NCI-H2196 treated with DMSO at 0.1 percent for 48 hours (cell line): ENCODE results near the gene COMMD7.
A peak's percentile ranks its signal among the peaks of the same experiment; 100 is the strongest.

Source experiments
- DNase-seq: peaks from one replicate; lab custom pipeline; 2025; ENCODE audit not compliant: unreplicated experiment; lab: John Stamatoyannopoulos, UW

COMMD7 gene

GRCh38 chr20:32680544-32681174 is 62.6 kb downstream of the COMMD7 start:
- DNase-seq = no peak

GRCh38 chr20:32678948-32679347 is 64.3 kb downstream of the COMMD7 start:
- DNase-seq = no peak

- peak; percentile 79 for DNase-seq
Observed at GRCh38 chr20:32675223-32675975, 67.9 kb downstream of the COMMD7 start.

- DNase-seq = peak; percentile 17
Observed at GRCh38 chr20:32674362-32674789, 68.9 kb downstream of the COMMD7 start.

DNA sequence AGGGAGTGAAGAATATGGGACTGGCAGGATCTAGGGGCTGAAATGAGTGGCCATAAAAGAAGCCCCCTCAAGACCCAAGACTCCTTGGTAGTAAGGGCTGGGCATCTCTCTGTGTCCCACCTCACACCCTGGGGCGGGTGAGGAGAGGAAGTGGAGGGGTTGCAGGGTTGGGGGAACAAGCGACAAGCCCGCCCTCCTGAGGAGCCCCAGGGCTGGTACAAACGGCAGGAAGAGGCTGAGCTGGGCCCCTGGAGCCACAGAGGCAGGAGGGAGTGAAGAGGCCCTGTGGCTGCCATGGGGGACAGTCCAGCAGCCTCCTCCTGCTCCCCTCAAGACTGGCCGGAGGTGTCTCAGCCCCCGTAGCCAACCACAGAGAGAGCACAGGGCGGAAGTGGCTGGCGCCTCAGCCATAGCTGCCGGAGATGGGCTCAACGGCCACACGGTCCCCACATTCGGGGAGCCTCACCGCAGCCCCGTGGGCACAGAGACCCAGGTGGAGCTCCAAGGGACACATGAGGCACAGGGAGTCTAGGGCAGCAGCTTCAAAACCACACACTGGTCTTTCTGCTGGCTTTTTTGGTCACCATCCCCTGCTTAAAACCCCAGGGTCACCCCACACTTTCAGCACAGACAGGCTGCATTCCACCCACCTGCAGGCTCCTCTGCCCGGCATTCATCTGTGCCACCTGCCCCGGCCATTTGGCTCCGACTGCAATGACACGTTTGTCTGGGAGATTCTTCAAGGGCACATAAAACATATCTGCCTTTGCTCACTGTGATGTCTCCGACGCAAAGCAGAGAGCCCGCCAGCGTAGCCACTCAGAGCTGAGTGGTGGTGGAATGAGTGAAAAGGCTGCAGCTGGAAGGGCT is 70.0 kb downstream of the COMMD7 start:
- no peak for DNase-seq

DNA sequence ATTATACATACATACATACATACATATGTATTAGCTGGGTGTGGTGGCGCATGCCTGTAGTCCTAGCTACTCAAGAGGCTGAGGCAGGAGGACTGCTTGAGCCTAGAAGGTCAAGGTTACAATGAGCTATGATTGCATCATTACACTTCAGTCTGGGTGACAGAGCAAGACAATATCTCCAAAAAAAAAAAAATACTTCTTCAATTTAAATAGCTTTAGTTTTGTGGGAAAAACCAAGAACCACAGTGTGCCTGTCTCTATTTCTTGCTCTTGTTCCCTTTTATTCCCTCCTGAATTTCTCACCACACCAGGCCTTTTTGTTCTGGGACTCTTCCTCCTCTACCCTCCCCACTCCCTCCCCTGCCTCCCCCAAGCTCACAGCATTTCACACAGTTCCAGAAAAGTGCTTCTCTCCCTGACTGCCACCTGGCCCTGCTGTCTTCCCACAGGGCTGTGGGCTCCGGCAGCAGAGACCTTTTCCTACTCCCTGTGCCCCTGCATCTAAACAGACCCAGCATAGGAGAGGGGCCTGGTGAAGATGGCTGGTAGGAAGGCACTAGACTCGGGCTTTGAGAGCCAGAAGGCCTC is 70.8 kb downstream of the COMMD7 start:
- DNase-seq = no peak

GRCh38 chr20:32670773-32671455 is 72.4 kb downstream of the COMMD7 start:
- no peak for DNase-seq

DNA sequence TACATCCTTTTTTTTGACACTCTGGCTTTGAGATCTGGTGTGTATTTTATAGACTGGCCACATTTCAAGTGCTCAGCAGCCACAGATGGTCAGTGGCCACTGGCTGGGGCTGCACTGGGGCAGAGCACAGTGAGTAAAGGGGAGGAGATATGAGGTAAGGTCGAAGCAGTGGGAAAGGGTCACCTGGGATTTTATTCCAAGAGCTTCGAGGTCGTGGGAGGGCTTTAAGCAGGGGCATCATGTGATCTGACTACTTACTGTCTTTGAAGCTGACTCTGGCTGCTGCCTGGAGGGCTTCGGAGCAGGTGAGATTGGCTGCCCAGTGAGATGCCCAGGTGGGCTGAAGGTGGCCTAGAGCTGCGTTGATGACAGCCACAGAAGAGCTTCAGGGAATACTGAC is 76.2 kb downstream of the COMMD7 start:
- no peak for DNase-seq

DNA sequence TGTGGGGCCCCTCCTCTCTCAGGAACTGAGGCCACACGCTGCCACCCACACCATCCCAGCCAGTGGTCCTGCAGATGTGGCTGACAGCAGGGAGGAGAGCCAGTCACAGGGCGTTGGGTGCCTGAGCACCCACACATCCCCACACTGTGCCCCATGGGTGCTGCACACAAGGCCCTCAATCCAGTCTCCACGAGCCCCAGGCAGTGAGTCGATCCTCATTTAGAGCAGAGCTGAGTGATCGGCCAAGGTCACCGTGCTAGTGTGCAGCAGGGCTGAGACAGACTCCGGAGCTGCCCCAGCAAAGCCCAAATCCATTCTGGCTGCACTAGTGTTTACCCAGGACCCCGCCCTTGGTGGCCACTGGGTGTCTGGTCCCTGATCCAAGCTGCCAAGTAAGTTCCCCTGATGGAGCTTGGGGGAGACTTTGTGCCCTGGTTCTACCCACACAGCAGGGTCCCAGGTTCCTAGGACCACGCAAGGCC is 78.5 kb downstream of the COMMD7 start:
- DNase-seq = no peak

DNA sequence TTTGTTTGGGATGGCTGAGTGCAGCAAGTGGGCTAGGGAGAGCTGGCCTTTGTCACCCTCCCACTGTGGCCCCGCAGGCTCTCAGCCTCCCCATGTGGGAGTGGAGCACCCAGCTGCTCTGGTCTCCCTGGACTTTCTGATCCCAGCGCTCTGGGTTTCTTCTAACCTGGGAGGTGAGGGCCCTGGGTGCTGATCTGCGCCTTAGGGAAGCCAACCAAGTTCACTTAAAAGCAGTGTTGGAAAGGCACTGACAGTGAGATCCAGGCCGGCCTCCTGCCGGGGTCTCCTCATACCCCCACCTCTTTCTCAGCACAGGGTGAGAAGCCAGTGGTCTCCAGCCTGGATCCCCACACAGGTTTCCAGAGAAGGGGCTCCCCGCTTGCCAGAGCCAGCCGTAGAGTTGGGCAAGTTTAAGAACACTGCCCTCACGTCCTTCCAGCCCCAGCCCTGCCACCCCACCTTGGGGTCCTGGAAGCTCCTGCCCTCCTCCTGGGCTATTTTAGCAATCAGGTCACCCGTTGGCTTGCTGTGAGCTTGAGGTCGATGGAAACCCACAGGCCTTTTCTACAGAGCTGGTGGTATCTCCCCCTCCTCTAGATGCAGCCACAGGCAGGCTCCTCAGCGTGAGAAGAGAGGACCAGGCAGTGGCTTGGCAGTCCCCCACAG is 79.1 kb downstream of the COMMD7 start:
- DNase-seq = no peak

DNA sequence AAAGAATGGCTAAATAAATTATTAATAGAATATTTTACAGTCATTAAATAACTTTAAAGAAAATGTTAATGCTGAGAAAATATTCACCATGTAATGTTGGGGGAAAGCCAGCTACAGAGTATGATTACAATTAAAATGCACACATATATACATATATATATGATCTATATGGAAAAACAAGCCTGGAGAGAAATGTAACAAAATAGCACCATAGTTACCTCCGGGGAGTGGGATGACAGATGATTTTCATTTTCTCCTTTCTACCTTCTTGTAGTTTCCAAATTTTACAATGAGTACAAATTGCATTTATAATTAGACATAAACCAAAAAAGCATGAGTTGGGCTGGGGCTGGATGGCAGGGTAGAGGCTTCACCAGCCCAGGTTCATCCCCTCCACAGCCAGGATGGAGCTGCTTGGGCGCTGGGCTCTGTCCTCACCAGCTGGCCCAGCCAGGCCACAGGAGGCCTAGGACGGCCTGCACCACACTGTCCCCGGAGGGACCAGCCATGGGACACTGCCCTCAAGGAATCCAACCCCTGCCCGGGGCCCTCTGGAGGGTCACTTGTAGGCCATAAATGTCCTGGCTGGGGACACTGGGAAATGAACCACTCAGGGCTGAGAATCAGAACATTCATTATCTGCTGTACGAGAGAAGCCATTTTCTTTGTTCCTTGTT is 79.8 kb downstream of the COMMD7 start:
- no peak for DNase-seq

DNA sequence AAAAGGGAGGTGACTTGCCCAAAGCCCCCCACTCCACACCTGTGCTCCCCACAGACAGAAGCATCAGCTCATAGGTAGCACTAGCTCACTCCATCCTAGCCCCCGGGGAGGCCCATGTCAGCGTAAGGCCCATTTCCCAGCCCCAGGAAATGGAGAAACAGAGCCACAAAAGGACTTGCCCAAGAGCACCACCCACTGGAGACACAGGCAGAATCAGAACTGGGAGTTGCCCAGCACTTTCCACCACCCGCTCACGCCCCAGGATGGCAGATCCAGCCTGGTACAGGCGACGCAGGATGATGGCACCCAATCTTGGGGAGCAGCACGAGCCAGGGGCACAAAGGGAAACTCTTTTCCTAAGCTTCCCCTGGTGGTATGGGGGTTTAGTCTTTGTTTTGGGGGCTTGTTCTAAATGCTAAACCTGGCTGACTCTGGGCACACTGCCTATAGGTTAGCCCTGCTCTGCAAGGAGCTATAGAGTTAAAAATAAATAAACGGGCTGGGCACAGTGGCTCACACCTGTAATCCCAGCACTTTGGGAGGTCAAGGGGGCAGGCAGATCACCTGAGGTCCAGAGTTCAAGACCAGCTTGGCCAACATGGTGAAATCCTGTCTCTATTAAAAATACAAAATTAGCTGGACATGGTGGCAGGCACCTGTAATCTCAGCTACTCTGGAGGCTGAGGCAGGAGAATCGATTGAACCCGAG is 81.3 kb downstream of the COMMD7 start:
- DNase-seq = no peak

DNA sequence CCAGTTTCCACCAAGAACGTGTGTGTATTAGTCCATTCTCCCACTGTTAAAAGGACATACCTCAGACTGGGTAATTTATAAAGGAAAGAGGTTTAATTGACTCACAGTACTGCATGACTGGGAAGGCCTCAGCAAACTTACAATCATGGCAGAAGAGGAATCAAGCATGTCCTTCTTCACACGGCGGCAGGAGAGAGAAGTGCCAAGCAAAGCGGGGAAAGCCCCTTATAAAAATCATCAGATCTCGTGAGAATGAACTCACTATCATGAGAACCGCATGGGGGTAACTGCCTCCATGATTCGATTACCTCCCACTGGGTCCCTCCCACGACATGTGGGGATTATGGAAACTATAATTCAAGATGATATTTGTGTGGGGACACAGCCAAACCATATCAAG is 82.6 kb downstream of the COMMD7 start:
- no peak for DNase-seq

- DNase-seq = no peak
Observed at GRCh38 chr20:32656827-32657226, 86.4 kb downstream of the COMMD7 start.

DNA sequence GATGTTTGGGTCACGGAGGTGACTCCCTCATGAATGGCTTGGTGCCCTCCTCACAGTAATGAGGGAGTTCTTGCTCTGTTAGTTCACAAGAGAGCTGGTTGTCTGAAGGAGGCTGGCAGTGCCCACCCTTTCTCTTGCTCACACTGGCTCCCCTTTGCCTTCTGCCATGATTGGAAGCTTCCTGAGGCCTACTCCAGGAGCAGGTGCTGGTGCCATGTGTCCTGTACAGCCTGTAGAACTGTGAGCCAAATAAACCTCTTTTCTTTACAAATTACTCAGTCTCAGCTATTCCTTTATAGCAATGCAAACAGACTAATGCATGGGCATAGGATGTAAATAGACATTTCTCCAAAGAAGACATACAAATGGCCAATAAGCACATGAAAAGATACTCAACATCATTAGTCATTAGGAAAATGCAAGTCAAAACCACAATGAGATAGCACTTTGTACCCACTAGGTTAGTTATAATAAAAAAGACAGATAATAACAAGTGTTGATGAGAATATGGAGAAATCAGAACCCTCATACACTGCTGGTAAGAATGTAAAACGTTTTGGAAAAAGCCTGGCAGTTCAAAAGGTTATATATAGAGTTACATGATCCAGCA is 87.3 kb downstream of the COMMD7 start:
- DNase-seq = no peak

DNA sequence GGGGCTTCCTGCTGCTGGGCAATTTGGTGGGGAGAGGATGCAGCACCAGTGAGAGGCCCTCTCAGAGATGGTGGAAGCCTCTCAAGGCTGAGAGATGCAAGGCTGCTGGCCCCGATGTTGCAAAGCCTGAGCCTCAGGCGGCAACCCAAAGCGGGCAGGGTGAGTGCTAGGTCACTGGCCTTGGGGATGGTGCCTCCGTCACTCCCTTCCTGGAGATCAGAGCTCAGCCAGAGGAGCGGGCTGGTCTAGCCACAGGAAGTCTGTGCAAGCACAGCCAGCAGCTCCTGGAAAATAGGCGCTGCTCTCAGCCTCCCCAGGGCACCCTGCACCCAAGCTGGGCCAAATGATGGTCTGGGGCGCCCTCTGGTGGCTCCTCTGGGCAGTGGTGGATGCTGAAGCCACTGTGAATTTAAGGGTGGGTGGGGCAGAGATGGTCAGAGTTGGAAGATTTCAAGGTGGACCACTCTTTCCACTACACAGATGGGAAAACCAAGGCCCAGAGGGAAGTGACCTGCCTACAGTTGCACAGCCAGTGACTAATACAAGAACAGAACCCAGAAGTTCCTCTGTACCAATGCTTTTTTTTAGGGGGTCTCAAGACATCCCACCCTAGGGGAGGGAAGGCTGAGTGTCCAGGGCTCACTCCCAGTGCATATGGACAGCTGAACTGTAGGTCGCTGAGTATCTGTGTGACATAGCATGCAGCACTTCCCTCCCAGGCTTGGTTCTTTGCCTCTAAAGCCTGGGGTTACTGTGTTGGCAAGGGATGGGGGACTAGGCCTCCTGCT is 90.3 kb downstream of the COMMD7 start:
- DNase-seq = peak; percentile 49
